GM15510 (cell line): ENCODE data around the gene PATJ.

Source experiments
- POLR2A ChIP-seq: IDR thresholded peaks from 3 replicates; pipeline ENCODE4 v1.6.1; 2011; ENCODE audit warnings: borderline replicate concordance; ENCODE audit not compliant: insufficient read length; ENCODE audit errors: extremely low read depth

PATJ gene

DNA sequence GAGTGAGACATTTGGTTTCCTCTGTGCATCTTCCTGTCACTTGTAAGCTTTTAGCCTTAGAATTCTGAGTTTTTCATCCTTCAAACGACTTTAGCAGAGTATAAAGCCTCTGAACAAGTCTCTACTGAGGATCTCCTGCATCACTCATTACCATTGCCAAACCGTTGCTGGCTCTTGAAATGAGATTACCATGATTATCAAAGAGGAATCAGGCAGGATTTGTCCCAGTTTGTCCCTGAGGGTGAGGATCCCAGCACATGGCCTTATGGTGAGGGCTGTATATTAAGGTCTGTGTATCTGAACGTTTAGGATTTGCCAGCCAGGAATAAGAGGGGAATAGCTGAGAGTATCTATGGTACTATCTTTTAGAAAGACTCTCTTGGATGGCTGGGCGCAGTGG is 282.9 kb downstream of the PATJ start:
- TF ChIP-seq POLR2A: no peak

DNA sequence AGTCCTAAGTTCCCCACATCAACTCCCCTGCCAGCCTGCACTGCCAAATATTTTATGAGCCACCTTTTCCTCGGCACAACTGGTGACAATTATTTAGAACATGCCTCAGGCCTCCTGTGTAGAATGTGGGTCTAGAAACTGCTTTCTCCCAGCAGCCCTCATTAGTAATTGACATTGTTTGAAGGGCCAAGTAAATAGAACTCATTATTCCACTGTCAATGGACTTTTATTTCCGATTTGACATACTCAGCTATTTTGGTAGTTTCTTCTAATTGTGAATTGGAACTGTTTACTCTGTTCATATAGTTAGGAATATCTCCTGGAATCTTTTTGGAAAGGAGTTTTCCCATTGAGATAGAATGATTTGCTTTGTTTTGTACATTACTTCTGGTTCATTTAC is 283.6 kb downstream of the PATJ start:
- no peak for TF ChIP-seq POLR2A

DNA sequence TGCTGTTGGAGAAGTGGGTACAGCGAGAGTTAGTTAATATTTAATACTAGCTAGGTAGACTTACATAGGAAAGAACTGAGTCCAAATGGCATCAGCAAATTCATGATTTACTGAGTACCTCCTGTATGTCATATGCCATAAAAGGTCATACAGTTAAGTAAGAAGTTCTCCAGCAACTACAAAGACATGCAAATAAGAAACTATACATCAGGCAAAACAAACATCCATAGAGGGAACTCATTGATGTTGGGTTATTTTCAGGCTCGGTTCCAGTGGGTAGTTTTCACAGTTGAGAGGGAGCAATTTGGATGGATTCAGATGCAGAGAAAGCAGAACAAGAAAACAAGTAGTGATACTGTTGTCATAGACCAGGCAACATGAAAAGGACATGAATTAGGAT is 287.4 kb downstream of the PATJ start:
- TF ChIP-seq POLR2A: no peak

DNA sequence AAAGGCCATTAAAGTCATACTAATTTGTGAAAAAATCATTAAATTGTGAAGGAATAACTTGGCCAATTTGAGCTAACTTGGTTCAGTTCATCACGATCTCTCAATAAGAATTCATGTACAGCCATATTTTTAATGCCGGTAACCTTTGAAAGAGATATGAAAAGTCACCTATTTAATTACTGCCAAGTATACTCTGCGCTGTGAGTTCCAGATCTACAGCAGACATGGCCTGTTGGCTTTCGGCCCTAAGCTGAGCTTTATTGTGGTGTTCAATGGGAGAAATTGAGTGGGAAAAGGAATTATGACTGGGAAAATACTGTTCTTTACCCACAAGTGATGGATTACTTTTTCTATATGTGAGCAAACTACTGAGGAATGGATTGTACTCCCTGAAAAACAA is 292.5 kb downstream of the PATJ start:
- no peak for TF ChIP-seq POLR2A

DNA sequence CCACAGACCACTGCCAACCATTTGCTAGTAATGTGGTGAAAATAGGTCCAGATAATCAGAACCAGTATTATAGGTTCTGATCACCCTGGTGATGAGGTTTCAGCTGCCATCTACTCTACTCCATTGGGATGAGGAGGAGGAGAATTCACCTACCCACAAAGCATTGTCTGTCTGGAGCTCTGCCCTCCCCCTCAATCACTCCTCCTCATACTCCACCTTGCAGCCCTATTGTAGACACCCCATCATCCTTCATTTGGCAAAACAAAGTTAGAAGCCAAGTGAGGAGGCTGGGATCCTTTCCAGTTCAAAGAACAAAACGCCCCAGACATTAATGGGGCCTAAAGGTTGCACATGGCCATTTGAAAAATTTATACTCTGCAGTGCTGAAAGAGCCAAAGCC is 295.0 kb downstream of the PATJ start:
- TF ChIP-seq POLR2A: no peak

DNA sequence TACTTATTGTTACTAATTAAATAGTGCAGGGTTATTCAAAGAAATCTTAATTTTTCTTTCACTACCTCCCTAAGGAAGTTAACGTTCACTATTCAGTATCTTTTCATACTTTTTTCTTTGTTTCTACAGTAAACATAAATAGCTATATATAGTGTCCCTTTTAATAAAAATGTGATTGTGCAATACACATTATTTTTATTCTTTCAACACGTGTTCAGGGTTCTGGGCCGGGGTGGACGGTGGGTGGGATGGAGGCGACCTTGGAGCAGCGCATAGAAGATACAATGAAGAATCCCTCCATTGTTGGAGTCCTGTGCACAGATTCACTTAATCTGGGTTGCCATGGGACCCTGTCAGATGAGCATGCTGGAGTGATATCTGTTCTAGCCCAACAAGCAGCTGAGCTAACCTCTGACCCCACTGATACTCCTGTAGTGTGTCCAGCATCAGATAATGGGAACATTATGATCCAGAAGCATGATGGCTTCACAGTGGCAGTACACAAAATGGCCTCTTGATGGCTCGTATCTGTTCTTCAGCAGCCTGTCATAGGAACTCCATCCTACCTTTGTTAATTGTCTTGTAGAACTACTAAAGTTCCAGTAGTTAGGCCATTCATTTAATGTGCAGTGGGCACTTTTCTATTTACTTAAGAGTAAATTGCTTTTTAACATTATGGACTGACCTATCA is 296.5 kb downstream of the PATJ start:
- no peak for TF ChIP-seq POLR2A

DNA sequence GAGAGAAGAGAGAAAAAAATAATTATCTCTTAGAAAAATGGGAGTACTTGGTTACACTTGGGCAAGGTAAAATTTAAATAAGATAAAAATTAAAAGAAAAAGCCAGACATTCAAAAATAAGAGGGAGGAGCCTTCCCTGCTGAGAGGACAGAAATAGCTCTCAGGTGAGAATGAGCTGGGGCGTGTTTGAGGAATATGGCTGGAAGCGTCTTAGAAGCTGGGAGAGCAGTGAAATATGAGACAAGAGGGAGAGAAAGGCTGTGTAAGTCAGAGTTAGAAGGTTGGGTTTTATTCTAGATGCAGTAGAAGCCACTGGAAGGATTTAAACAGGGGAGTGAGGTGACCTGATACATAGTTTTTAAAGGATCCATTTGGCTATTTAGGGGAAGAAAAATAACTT is 298.2 kb downstream of the PATJ start:
- no peak for TF ChIP-seq POLR2A

DNA sequence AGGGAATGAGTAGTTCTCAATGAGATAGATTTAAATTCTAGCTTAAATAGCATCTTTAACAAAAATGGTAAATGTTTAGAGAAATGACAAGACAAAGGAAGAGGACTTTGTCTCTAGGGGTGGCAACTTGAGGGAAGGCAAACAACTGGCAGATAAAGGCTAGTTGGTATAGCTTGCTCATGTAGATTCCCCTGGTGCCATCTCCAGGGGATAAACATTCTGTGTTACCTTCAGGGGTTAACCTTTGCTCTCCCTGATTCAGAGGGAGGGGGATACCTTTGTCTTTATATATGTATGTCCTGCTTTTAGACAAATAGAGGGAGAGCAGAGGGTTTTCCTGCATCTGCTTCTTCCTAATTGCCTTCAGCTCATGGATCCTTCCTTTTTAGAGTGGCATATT is 298.7 kb downstream of the PATJ start:
- no peak for TF ChIP-seq POLR2A

DNA sequence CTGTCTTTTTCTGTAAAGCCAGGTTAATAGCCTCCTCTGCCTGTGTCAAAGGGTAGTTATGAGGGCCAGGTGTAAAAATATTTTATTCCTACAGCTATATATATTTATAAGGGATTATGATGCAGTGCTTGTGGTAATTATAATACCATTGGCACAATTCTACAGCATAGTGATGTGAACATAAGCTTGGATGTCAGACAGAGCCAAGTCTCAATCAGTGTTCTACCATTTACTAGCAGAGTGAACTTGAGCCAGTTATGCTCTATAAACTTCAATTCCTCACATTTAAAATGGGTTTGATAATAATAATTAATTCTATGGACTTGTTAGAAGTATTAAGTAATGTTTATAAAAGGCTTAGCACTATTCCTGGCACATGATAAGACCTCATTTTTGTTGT is 300.9 kb downstream of the PATJ start:
- TF ChIP-seq POLR2A: no peak

DNA sequence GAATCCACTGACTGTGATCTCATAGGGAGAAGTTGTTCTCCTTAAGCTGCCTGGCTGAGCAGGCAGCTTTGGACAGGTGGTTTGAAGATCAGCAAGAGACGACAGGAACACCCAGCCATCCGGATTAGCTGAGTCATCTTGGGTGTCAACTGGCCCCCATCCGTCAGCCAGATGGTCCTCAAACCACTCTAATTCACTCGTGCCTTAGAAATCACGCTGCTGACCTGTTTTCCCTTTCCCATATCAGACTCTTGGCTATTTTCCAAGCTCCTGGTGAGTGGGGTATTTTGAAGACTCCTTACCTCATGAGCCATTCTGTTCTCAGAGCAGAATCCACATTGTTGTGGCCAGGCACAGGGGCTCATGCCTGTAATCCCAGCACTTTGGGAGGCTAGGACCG is 303.3 kb downstream of the PATJ start:
- TF ChIP-seq POLR2A: no peak

DNA sequence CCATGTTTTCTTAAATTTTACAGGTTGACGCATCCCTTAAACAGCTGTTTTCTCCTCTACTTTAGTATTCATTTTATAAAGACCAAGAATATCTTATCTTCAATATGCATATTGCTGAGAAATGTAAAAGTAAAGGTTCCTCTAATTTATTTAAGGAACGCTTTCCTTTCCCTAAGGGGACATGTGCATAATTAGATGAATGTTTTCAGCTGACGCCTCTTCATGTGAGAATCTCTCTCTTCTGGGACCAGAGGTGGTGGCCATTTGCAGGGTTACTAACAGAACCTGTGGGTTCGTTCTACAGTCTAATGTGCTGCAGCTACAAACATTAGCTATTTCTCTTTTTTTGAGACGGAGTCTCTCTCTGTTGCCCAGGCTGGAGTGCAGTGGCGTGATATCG is 304.6 kb downstream of the PATJ start:
- no peak for TF ChIP-seq POLR2A

DNA sequence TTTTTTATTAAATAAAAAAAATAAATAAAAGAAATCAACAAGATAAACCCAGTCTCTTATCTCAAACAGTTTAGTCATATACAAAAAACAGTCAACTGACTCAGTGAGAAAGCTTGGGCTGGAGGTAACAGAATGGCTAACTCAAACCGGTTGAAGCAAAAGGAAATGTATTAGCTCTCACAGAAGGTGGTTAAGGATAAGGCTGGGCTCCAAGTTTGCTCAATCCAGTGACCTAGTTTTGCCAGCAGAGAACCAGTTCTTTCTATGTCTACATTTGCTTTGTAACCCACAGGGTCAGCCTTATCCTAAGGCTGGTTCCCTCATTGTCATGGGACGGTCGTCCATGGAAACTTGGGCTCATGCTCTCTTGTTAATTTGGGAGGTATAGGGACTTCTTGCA is 307.9 kb downstream of the PATJ start:
- no peak for TF ChIP-seq POLR2A

DNA sequence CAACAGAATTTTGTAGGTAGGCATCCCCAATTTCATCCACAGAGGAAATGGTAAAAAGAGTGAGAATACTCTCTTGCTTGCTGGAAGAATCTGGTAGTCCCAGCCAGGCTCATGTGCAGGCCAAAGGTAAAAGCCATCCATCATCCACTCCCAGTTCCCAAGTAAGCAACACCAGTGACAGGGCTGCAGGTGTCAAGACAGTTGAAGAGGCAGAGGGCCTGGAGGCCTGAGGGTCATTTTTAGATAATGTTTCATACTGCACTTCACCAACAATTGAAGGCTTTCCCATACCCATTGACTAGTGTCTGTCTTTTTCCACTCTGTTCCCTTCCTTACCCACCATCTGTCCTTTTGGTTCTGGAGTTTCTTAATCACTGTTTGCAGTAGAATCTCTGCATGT is 310.7 kb downstream of the PATJ start:
- TF ChIP-seq POLR2A: no peak

DNA sequence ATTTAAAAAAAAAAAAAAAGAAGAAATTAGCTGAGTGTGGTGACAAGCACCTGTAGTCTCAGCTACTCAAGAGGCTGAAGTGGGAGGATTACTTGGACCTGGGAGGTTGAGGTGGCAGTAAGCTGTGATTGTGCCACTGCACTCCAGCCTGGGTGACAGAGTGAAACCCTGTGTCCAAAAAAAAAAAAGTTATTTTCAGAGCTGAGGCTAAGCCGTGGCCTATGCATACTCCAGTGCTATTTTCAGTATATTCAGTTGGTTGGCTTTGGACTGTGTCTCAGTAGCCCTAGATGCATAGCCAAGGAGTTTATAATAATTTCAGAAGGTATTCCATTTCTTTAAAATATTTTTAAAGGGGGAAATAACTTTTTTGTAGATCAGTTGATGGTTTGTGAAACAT is 311.9 kb downstream of the PATJ start:
- no peak for TF ChIP-seq POLR2A

DNA sequence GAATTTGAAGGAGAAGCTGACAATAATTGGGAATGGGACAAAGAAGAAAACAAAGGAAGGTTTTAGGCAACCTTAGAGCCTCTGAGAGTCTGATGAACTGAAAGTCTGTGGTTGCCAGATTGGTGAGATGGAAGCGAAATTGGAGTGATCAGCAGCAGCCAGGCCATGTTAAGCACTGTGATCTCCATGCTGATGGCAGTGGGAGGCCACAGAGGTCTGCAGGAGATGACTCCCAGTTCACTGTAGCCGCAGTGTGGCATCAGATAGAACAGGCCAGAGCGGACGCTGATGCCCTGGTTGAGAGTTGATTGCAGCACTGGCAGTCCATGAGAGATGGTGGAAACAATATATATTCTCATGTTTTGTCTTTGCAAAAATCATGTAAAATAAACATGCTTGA is 314.9 kb downstream of the PATJ start:
- no peak for TF ChIP-seq POLR2A

DNA sequence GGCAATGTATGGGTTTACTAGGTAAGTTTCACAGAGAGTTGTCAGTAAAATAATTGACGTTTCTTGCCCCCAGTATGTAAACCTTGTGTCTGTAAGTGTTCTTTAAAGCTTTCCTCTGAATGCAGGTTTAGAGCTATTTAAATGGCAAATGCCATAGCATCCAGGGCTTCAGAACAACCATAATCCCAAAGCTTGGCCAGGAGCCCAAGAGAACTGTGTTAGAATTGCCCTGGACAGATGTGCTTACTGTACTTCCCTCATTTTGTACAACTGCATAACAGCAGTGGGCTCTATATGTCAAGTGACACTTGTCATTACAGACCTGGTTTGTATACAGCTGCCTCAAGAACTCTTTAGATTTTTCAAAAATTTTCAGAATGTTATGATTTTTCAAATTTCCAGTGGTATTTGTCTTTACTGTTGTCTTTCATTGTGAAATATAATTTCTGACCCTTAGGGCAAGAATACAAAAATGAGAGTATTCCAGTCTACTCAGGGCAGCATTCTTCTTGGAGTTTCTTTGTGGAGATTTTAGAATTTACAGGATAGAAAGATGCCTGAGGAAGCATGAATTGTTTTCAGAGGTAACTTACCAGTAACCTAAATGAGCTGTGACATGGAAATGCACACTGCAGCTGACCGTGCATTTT is 315.5 kb downstream of the PATJ start:
- TF ChIP-seq POLR2A: no peak

DNA sequence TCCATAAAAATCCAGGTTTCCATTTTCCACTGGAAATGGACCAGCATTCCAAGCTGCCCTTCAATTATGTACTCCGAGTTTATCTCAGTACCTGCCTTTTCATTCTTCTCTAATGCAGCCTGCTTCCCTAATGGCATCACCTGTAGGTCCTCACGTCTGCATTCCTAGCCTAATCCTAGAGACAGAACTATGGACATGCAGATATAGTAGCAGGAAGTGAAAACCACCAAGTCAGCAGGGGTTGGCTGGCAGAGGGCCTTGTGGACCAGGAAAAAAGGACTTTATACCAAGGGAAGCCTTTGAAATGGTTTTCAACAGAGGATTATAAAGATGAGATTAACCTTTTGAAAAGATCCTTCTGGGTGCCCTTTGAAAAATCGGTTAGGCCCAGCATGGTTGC is 316.7 kb downstream of the PATJ start:
- no peak for TF ChIP-seq POLR2A

DNA sequence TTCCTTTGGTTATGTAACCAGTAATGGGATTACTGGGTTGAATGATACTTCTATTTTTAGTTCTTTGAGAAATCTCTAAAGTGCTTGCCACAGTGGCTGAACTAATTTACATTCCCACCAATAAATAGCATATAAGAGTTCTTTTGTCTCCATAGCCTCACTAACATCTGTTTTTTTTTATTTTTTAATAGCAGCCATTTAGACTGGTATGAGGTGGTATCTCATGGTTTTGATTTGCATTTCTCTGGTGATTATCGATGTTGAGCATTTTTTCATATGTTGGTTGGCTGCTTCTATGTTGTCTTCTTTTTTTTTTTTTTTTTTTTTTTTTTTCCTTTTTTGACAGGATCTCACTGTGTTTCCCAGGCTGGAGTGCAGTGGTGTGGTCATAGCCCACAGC is 319.8 kb downstream of the PATJ start:
- no peak for TF ChIP-seq POLR2A

DNA sequence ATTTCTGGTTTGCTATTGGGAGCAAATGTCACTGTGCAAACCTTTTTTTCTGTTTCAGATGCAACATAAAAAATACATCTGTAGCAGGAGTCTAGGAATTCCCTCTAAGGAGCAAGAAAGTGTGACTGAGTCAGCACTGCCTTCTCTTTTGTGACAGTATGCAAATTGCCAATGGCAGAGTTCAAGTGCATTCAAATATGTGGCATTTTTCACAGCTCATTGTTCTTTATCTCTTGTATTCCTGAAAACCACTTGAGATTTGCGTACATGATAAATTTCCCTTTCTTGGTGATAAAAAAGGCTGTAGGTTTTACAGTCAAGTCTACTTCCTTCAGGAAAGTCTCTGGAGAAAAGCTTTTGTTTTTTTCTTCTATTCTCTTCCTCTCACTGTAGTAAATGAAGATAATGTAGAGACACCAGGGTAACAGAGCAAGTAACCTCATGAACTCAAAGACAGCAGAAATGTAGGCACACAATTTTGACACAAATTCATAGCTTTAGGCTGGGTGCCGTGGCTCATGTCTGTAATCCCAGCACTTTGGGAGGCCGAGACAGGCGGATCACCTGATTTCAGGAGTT is 322.6 kb downstream of the PATJ start:
- no peak for TF ChIP-seq POLR2A
